ENCODE measurements around the gene RRAGC.

RRAGC gene

GRCh38 chr1:38859561-38860453 lies at the start of gene RRAGC:
RRAGC (minus strand) TSS chr1:38859772; CDS start chr1:38859646, 126 bp downstream.
- DNase-seq, result peak; percentile 100

- DNase-seq, result peak; percentile 98
Observed at GRCh38 chr1:38908821-38909220, 49.2 kb upstream of the RRAGC start.

- no peak for DNase-seq
Observed at GRCh38 chr1:38905985-38906384, 46.4 kb upstream of the RRAGC start.

- no peak for DNase-seq
Observed at GRCh38 chr1:38899560-38899959, 40.0 kb upstream of the RRAGC start.

- no peak for DNase-seq
Observed at GRCh38 chr1:38898653-38899230, 39.2 kb upstream of the RRAGC start.

- DNase-seq, result no peak
Observed at GRCh38 chr1:38896169-38896568, 36.6 kb upstream of the RRAGC start.

- no peak for DNase-seq
Observed at GRCh38 chr1:38892976-38893375, 33.4 kb upstream of the RRAGC start.

- DNase-seq, result peak; percentile 90
Observed at GRCh38 chr1:38891753-38892152, 32.2 kb upstream of the RRAGC start.

GRCh38 chr1:38889589-38889988 lies 30.0 kb upstream of the RRAGC start:
- no peak for DNase-seq

- DNase-seq, result no peak
Observed at GRCh38 chr1:38888423-38889333, 29.1 kb upstream of the RRAGC start.

- no peak for DNase-seq
Observed at GRCh38 chr1:38885092-38885491, 25.5 kb upstream of the RRAGC start.

GRCh38 chr1:38881487-38881886 lies 21.9 kb upstream of the RRAGC start, which contains the start of gene GJA9:
GJA9 (minus strand) TSS chr1:38881587; CDS start chr1:38876098, 5,489 bp downstream.
- no peak for DNase-seq

GRCh38 chr1:38875811-38876210 lies 16.2 kb upstream of the RRAGC start:
- no peak for DNase-seq

- DNase-seq, result peak; percentile 100
Observed at GRCh38 chr1:38873027-38873969, 13.7 kb upstream of the RRAGC start, which contains the start of gene MYCBP. MYCBP (minus strand) TSS chr1:38873348; CDS start chr1:38873305, 43 bp downstream.

- DNase-seq, result no peak
Observed at GRCh38 chr1:38872401-38873026, 12.9 kb upstream of the RRAGC start.

- no peak for DNase-seq
Observed at GRCh38 chr1:38870996-38871395, 11.4 kb upstream of the RRAGC start.

- no peak for DNase-seq
Observed at GRCh38 chr1:38867208-38867607, 7.6 kb upstream of the RRAGC start.

GRCh38 chr1:38865112-38865715 lies 5.6 kb upstream of the RRAGC start:
- DNase-seq, result no peak

- DNase-seq, result peak; percentile 96
Observed at GRCh38 chr1:38860454-38860795, 853 bp upstream of the RRAGC start.

- DNase-seq, result peak; percentile 94
Observed at GRCh38 chr1:38858833-38859560, 575 bp downstream of the RRAGC start.

Measured in DMS 273 treated with DMSO at 0.1 percent for 48 hours (cell line).